Astrocyte (in vitro differentiated cells and primary cell): ENCODE measurements around the gene BORCS5. TPM values are rescaled to one million over a fixed set of nuclear protein-coding genes. Genes with fewer than 3 reads are reported as not detected.
"Not testable (repeated sequence)": the region's sequence is repeated elsewhere in the genome, so short reads cannot be mapped to it uniquely, and the experiment has no call there.

Experiments used
- DNase-seq: peaks from one replicate; pipeline ENCODE4 v3.0.0-alpha.2; 2010; ENCODE audit warnings: low read depth
- FAIRE-seq: peaks from 2 replicates; lab custom pipeline; 2011; peaks lifted over from hg19 to GRCh38; lab: Jason Lieb, UNC
- H2AFZ ChIP-seq: 2 replicates; pipeline ENCODE4 v1.6.0; 2012; ENCODE audit warnings: low read depth, low read length, inconsistent platforms
- H3K27ac ChIP-seq: 2 replicates; pipeline ENCODE4 v1.5.1; 2011; ENCODE audit warnings: low read depth, low read length, inconsistent platforms
- H3K27me3 ChIP-seq: 2 replicates; pipeline ENCODE4 v1.6.0; 2011; ENCODE audit warnings: low read length, inconsistent platforms; ENCODE audit not compliant: insufficient read depth
- H3K36me3 ChIP-seq: 2 replicates; pipeline ENCODE4 v1.5.1; 2011; ENCODE audit warnings: low read length, inconsistent platforms; ENCODE audit not compliant: insufficient read depth
- H3K4me1 ChIP-seq: 2 replicates; pipeline ENCODE4 v1.5.1; 2011; ENCODE audit warnings: low read length, inconsistent platforms; ENCODE audit not compliant: insufficient read depth
- H3K4me2 ChIP-seq: 2 replicates; pipeline ENCODE4 v1.6.0; 2012; ENCODE audit warnings: low read length, inconsistent platforms
- H3K4me3 ChIP-seq: 2 replicates; pipeline ENCODE4 v1.5.1; 2011; ENCODE audit warnings: low read depth, mild to moderate bottlenecking, low read length, inconsistent platforms; ENCODE audit not compliant: insufficient read depth
- H3K79me2 ChIP-seq: 2 replicates; pipeline ENCODE4 v1.6.0; 2012; ENCODE audit warnings: mild to moderate bottlenecking, low read length, inconsistent platforms; ENCODE audit not compliant: insufficient read depth
- H3K9ac ChIP-seq: 2 replicates; pipeline ENCODE4 v1.6.0; 2012; ENCODE audit warnings: mild to moderate bottlenecking, low read length, inconsistent platforms
- H3K9me3 ChIP-seq: 2 replicates; pipeline ENCODE4 v1.5.1; 2012; ENCODE audit warnings: low read depth, mild to moderate bottlenecking, low read length, inconsistent platforms; ENCODE audit not compliant: insufficient read depth
- H4K20me1 ChIP-seq: 2 replicates; pipeline ENCODE4 v1.6.0; 2012; ENCODE audit warnings: low read length, inconsistent platforms; ENCODE audit not compliant: insufficient read depth
- H3K27ac Mint-ChIP-seq: one replicate; pipeline ENCODE4 v1.8.0; 2021; ENCODE audit warnings: mild to moderate bottlenecking, mixed read lengths; ENCODE audit not compliant: unreplicated experiment
- H3K27me3 Mint-ChIP-seq: one replicate; pipeline ENCODE4 v1.8.0; 2021; ENCODE audit warnings: low read depth, mixed read lengths; ENCODE audit not compliant: unreplicated experiment
- H3K36me3 Mint-ChIP-seq: one replicate; pipeline ENCODE4 v1.8.0; 2021; ENCODE audit warnings: low read depth, mixed read lengths; ENCODE audit not compliant: unreplicated experiment
- H3K4me1 Mint-ChIP-seq: one replicate; pipeline ENCODE4 v1.8.0; 2021; ENCODE audit warnings: low read depth, mixed read lengths; ENCODE audit not compliant: unreplicated experiment
- H3K4me3 Mint-ChIP-seq: one replicate; pipeline ENCODE4 v1.8.0; 2021; ENCODE audit warnings: mild to moderate bottlenecking, moderate library complexity, mixed read lengths; ENCODE audit not compliant: unreplicated experiment
- H3K9me3 Mint-ChIP-seq: one replicate; pipeline ENCODE4 v1.8.0; 2021; ENCODE audit warnings: mild to moderate bottlenecking, mixed read lengths; ENCODE audit not compliant: unreplicated experiment
- CTCF ChIP-seq: IDR thresholded peaks from 2 replicates; pipeline ENCODE4 v1.5.1; 2011; ENCODE audit warnings: low read depth, mild to moderate bottlenecking, inconsistent platforms, low read length, moderate library complexity; ENCODE audit not compliant: insufficient read depth
- EZH2 ChIP-seq: IDR thresholded peaks from 2 replicates; pipeline ENCODE4 v1.6.1; 2012; ENCODE audit warnings: mild to moderate bottlenecking, low read length, inconsistent platforms; ENCODE audit not compliant: insufficient read depth
- total RNA-seq: library from RNA; stranded (reverse); gene quantifications from 2 replicates; pipeline ENCODE4 v1.2.1, GENCODE V29; 2021

The BORCS5 gene
- total RNA-seq, 1 donor from 2014 or later = 8.1 TPM

- Histone ChIP-seq H3K79me2 (no peaks in the 10 kb centered on the region), H3K9me3 (no peaks in the 10 kb centered on the region), H3K27me3 (no peaks in the 10 kb centered on the region), H3K4me1 (peaks cover 3% of the 10 kb centered on the region), H3K4me3 (no peak overlapping the region), H3K4me2 (no peak overlapping the region), H3K9ac (no peak overlapping the region), H4K20me1 (peaks cover 6% of the 10 kb centered on the region), H2AFZ (no peak overlapping the region), H3K36me3 (no peaks in the 10 kb centered on the region), H3K27ac (no peak overlapping the region)
- H3K9me3 Mint-ChIP-seq = peaks cover 2% of the 10 kb centered on the region
- H3K4me1 Mint-ChIP-seq = peaks cover 2% of the 10 kb centered on the region
- TF ChIP-seq EZH2 (no peak), CTCF (no peak)
- no peaks in the 10 kb centered on the region for H3K27me3 Mint-ChIP-seq
- peaks cover 31% of the 10 kb centered on the region for H3K36me3 Mint-ChIP-seq
- H3K4me3 Mint-ChIP-seq = no peak overlapping the region
- H3K27ac Mint-ChIP-seq = no peak overlapping the region
- no peak for DNase-seq
- no peak for FAIRE-seq
These were observed 114.0 kb downstream of the BORCS5 start for GRCh38 chr12:12470751-12471306.

GRCh38 chr12:12471982-12472961 lies 115.4 kb downstream of the BORCS5 start:
- H3K4me2 ChIP-seq, H3K9me3 ChIP-seq, DNase-seq, H3K36me3 ChIP-seq, H3K27ac Mint-ChIP-seq, H3K9ac ChIP-seq, FAIRE-seq, H3K4me3 Mint-ChIP-seq, H3K4me3 ChIP-seq, H3K27me3 ChIP-seq, H2AFZ ChIP-seq, H3K4me1 ChIP-seq, H3K79me2 ChIP-seq, H3K27ac ChIP-seq, H3K9me3 Mint-ChIP-seq, H3K27me3 Mint-ChIP-seq, H3K4me1 Mint-ChIP-seq: not testable (repeated sequence)
- H3K36me3 Mint-ChIP-seq = peaks cover 37% of the 10 kb centered on the region
- peaks cover 11% of the 10 kb centered on the region for H4K20me1 ChIP-seq

- H3K79me2 ChIP-seq = peaks cover 3% of the 10 kb centered on the region
- no peak overlapping the region for H2AFZ ChIP-seq
- FAIRE-seq (no peak), DNase-seq (no peak)
- H3K27ac ChIP-seq = no peak overlapping the region
- Mint-ChIP-seq H3K9me3 (peaks cover 2% of the 10 kb centered on the region), H3K27ac (no peak overlapping the region), H3K27me3 (no peaks in the 10 kb centered on the region), H3K4me3 (no peak overlapping the region), H3K36me3 (peaks cover 39% of the 10 kb centered on the region), H3K4me1 (peaks cover 2% of the 10 kb centered on the region)
- no peaks in the 10 kb centered on the region for H3K27me3 ChIP-seq
- no peak overlapping the region for H3K4me3 ChIP-seq
- H3K4me1 ChIP-seq = peaks cover 3% of the 10 kb centered on the region
- H3K9me3 ChIP-seq = no peaks in the 10 kb centered on the region
- TF ChIP-seq EZH2 = no peak
- peaks cover 11% of the 10 kb centered on the region for H4K20me1 ChIP-seq
- no peak overlapping the region for H3K4me2 ChIP-seq
- peaks cover 8% of the 10 kb centered on the region for H3K36me3 ChIP-seq
- no peak overlapping the region for H3K9ac ChIP-seq
These were observed 116.3 kb downstream of the BORCS5 start for GRCh38 chr12:12473223-12473622.
